Measurements from ENCODE around the gene GTSF1L. TPM values are rescaled to one million over a fixed set of nuclear protein-coding genes. Genes with fewer than 3 reads are reported as not detected.
A peak's percentile ranks its signal among the peaks of the same experiment; 100 is the strongest.

The GTSF1L gene
- total RNA-seq, 1 experiment from 2014 or later: not detected

GRCh38 chr20:43737925-43738324, 11.1 kb upstream of the GTSF1L start:
- no peak overlapping the region for H3K4me3 ChIP-seq
- no peak overlapping the region for H3K4me2 ChIP-seq
- H3K36me3 ChIP-seq (ENCODE audit: low read depth): no peaks in the 10 kb centered on the region
- no peak overlapping the region for H2AFZ ChIP-seq
- BruUV-seq (replicated peaks): no TSS peak
- CTCF ChIA-PET: no interaction called here
- no peaks in the 10 kb centered on the region for H3K27me3 ChIP-seq (ENCODE audit: insufficient read depth, low read depth)
- no peak overlapping the region for H3K27ac ChIP-seq
- peaks cover 10% of the 10 kb centered on the region for H3K4me1 ChIP-seq (replicated peaks; ENCODE audit: insufficient read depth)
- H3K79me2 ChIP-seq (ENCODE audit: low read depth): no peaks in the 10 kb centered on the region
- H3K9me2 ChIP-seq (ENCODE audit: insufficient read depth): no peaks in the 10 kb centered on the region
- H3F3A ChIP-seq (ENCODE audit: insufficient read depth, low read depth): no peaks in the 10 kb centered on the region
- no peaks in the 10 kb centered on the region for H3K9me3 ChIP-seq (ENCODE audit: insufficient read depth, low read depth)
- POLR2A ChIA-PET (ENCODE audit: unreplicated experiment): no interaction called here
- intact Hi-C loops (cut with micrococcal nuclease; ENCODE audit: unreplicated experiment): no loop called here
- no peak for DNase-seq
- TF ChIP-seq EZH2 (IDR thresholded peaks at IDR 0.05; ENCODE audit: low read depth): no peak
- no peak for TF ChIP-seq CTCF (conservative IDR thresholded peaks at IDR 0.05)
- no peaks in the 10 kb centered on the region for H4K20me1 ChIP-seq (ENCODE audit: insufficient read depth)

DNA sequence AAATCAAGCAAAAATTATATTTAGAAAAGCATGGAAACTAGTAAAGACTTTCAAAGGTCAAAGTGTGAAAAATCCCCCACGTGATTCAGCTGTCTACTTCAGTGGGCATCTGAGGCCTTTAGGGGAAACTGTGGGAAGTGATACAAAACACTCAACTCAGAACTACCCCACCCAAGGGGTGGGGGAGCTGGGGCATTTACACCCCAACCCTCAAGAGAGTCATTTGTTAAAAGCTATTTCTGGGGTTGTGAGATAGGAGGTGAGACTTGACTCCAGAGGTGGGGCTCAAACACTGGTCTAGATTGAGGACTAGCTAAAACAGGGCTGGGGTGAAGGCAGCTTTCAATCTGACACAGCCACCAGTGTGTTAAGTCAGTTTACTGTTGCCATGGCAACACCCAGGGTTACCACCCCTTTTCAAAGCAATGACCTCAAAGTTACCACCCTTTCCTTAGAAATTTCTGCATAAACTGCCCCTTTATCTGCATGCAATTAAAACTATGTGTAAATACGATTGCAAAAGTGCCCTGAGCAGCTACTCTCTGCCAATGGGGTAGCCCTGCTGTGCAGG, 9.9 kb upstream of the GTSF1L start:
- no peak for TF ChIP-seq EZH2 (IDR thresholded peaks at IDR 0.05; ENCODE audit: low read depth)
- TF ChIP-seq CTCF (conservative IDR thresholded peaks at IDR 0.05): no peak
- H3K36me3 ChIP-seq (ENCODE audit: low read depth): no peaks in the 10 kb centered on the region
- ChIA-PET POLR2A (ENCODE audit: unreplicated experiment) (interaction anchor here (0.5 to 0.6 kb wide), 2 partner anchors 13 to 69 kb away, joined by 7 to 8 read pairs; no protein-coding TSS in a partner anchor), CTCF (interaction anchor here (0.9 kb wide), 1 partner anchor 198 kb away, joined by 3 read pairs; no protein-coding TSS in a partner anchor)
- H3K9me2 ChIP-seq (ENCODE audit: insufficient read depth): no peaks in the 10 kb centered on the region
- H3K27ac ChIP-seq: no peak overlapping the region
- H3K4me1 ChIP-seq (replicated peaks; ENCODE audit: insufficient read depth): peaks cover 10% of the 10 kb centered on the region
- H3K4me2 ChIP-seq: no peak overlapping the region
- no peaks in the 10 kb centered on the region for H3K27me3 ChIP-seq (ENCODE audit: insufficient read depth, low read depth)
- DNase-seq: peak in 1 of 2 experiments; percentile 39
- H2AFZ ChIP-seq: no peak overlapping the region
- intact Hi-C loops (cut with micrococcal nuclease; ENCODE audit: unreplicated experiment): no loop called here
- no peaks in the 10 kb centered on the region for H3F3A ChIP-seq (ENCODE audit: insufficient read depth, low read depth)
- H4K20me1 ChIP-seq (ENCODE audit: insufficient read depth): no peaks in the 10 kb centered on the region
- H3K9me3 ChIP-seq (ENCODE audit: insufficient read depth, low read depth): no peaks in the 10 kb centered on the region
- H3K79me2 ChIP-seq (ENCODE audit: low read depth): no peaks in the 10 kb centered on the region
- no peak overlapping the region for H3K4me3 ChIP-seq
- BruUV-seq (replicated peaks): no TSS peak

GRCh38 chr20:43731927-43732326, 5.1 kb upstream of the GTSF1L start:
- TF ChIP-seq CTCF (conservative IDR thresholded peaks at IDR 0.05) (no peak), EZH2 (IDR thresholded peaks at IDR 0.05; ENCODE audit: low read depth) (no peak)
- no peaks in the 10 kb centered on the region for H3K9me2 ChIP-seq (ENCODE audit: insufficient read depth)
- POLR2A ChIA-PET (ENCODE audit: unreplicated experiment): no interaction called here
- no peaks in the 10 kb centered on the region for H3K36me3 ChIP-seq (ENCODE audit: low read depth)
- no peaks in the 10 kb centered on the region for H3F3A ChIP-seq (ENCODE audit: insufficient read depth, low read depth)
- no peak overlapping the region for H2AFZ ChIP-seq
- H3K27me3 ChIP-seq (ENCODE audit: insufficient read depth, low read depth): no peaks in the 10 kb centered on the region
- no peak overlapping the region for H3K4me3 ChIP-seq
- H3K4me2 ChIP-seq: no peak overlapping the region
- H3K79me2 ChIP-seq (ENCODE audit: low read depth): no peaks in the 10 kb centered on the region
- CTCF ChIA-PET: no interaction called here
- intact Hi-C loops (cut with micrococcal nuclease; ENCODE audit: unreplicated experiment): no loop called here
- no peak overlapping the region for H3K27ac ChIP-seq
- no TSS peak for BruUV-seq (replicated peaks)
- H3K4me1 ChIP-seq (replicated peaks; ENCODE audit: insufficient read depth): peaks cover 7% of the 10 kb centered on the region; the same call in 1 of the 2 replicates
- peaks cover 3% of the 10 kb centered on the region; the same call in 1 of the 2 replicates for H3K9me3 ChIP-seq (ENCODE audit: insufficient read depth, low read depth)
- H4K20me1 ChIP-seq (ENCODE audit: insufficient read depth): no peaks in the 10 kb centered on the region
- no peak for DNase-seq
